H1 (cell line): ENCODE results near the gene ASIC2. TPM values are rescaled to one million over a fixed set of nuclear protein-coding genes. Genes with fewer than 3 reads are reported as not detected.

Experiments
- CEBPB ChIP-seq: IDR thresholded peaks from 2 replicates; pipeline ENCODE4 v1.6.1; 2012; ENCODE audit warnings: low read depth, low read length
- EGR1 ChIP-seq: IDR thresholded peaks from 2 replicates; pipeline ENCODE4 v1.6.1; 2011; ENCODE audit warnings: low read depth, low read length, borderline replicate concordance
- GTF2F1 ChIP-seq: IDR thresholded peaks from 2 replicates; pipeline ENCODE4 v1.6.1; 2012; ENCODE audit warnings: low read depth, low read length, improper control_type of control experiment, borderline replicate concordance
- ZNF274 ChIP-seq: IDR thresholded peaks from 2 replicates; pipeline ENCODE4 v1.7.0; 2012; ENCODE audit warnings: low read length, borderline replicate concordance; ENCODE audit errors: extremely low read depth
- polyA plus RNA-seq, 7 experiments: library from polyadenylated mRNA; depleted of rRNA in 3 of 7; stranded (reverse) in 5 of 7; unstranded in 2 of 7; fragments of >200 nt in 5 of 7; fragments of 200-250 nt in 2 of 7; gene quantifications; 1 replicate in 5 of 7; 2 replicates in 1 of 7; 4 replicates in 1 of 7; pipeline versions ENCODE4 v1.2.1 to v1.2.3, GENCODE V29; 2011 to 2013; ENCODE audit warnings: missing spikeins in 2 of 7, mixed read lengths in 2 of 7
- total RNA-seq: library from RNA; stranded (reverse); fragmentation: NEBNext Ultra II Directional; extraction: Animal tissue kit (Norgen Biotek cat#: 25700); gene quantifications from 2 replicates; pipeline ENCODE4 v1.2.1, GENCODE V29; 2021
- TF ChIP-seq, protein P1 (sequence below): IDR thresholded peaks from 2 replicates; pipeline ENCODE4 v1.6.1; 2012; ENCODE audit warnings: inconsistent platforms

Gene ASIC2
- total and polyA plus RNA-seq, 2 of the 8 experiments (the other 6 are each of a cell fraction or from before 2014, with no cell fraction given) = 0.86 to 1.2 TPM

DNA sequence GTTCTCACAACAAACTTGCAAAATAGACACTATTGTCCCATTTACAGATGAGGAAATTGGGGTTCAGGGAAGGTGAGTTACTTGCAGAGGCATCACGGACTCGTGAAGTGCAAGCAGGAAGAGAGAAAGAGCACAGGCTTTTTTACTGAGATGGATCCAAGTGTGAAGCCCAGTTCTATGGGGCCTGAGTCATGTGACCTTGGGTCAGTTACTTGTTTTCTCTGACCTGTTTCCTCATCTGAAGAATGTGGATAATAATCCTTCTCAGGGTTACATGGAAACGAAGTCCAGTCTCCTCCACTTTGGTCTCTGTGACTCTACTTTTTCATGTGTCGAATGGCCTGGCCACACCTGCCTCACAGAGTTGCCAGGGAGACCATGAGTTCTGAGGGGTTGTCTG lies 167.0 kb downstream of the ASIC2 start (continued):
- no peak for TF ChIP-seq ZNF274
- TF ChIP-seq GTF2F1 = no peak
- no peak for TF ChIP-seq CEBPB
- TF ChIP-seq EGR1 = no peak
- TF ChIP-seq, protein P1, sequence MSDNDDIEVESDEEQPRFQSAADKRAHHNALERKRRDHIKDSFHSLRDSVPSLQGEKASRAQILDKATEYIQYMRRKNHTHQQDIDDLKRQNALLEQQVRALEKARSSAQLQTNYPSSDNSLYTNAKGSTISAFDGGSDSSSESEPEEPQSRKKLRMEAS = no peak
